Kidney (tissue), 14 donors: Measurements from ENCODE around the gene RPS6KA4. TPM values are rescaled to one million over a fixed set of nuclear protein-coding genes. Genes with fewer than 3 reads are reported as not detected.

ENCODE experiments used
- DNase-seq, 5 donors: peaks; one replicate each; pipeline ENCODE4 v3.0.0-alpha.2; 2013 to 2020
- FAIRE-seq: peaks from 2 replicates; lab custom pipeline; 2012; peaks lifted over from hg19 to GRCh38; lab: Jason Lieb, UNC
- H3K27ac ChIP-seq, 2 donors: one replicate each; pipeline ENCODE4 v1.7.0; 2013; ENCODE audit warnings: low read depth in 2 of 2, low read length in 2 of 2, inconsistent platforms in 1 of 2
- H3K27me3 ChIP-seq: one replicate; pipeline ENCODE4 v1.7.1; 2013; ENCODE audit warnings: low read length, inconsistent platforms; ENCODE audit not compliant: control insufficient read depth, insufficient read depth
- H3K36me3 ChIP-seq, 3 donors: one replicate each; pipeline versions ENCODE4 v1.7.0 to v1.7.1; 2013; ENCODE audit warnings: low read length in 3 of 3, control low read depth in 1 of 3, inconsistent platforms in 1 of 3; ENCODE audit not compliant: insufficient read depth in 3 of 3, control insufficient read depth in 2 of 3
- H3K4me1 ChIP-seq, 3 donors: one replicate each; pipeline versions ENCODE4 v1.7.0 to v1.7.1; 2013; ENCODE audit warnings: low read length in 3 of 3, inconsistent platforms in 1 of 3, low read depth in 1 of 3; ENCODE audit not compliant: control insufficient read depth in 2 of 3, insufficient read depth in 2 of 3
- H3K4me3 ChIP-seq, 3 donors: one replicate each; pipeline versions ENCODE4 v1.7.0 to v1.8.1; 2013; ENCODE audit warnings: low read length in 3 of 3, control low read depth in 1 of 3, inconsistent platforms in 1 of 3
- H3K9ac ChIP-seq, 3 donors: one replicate each; pipeline versions ENCODE4 v1.7.0 to v1.7.1; 2013; ENCODE audit warnings: low read length in 3 of 3, control low read depth in 1 of 3, inconsistent platforms in 1 of 3
- H3K9me3 ChIP-seq, 3 donors: one replicate each; pipeline versions ENCODE4 v1.7.0 to v1.7.1; 2013; ENCODE audit warnings: low read length in 3 of 3, control low read depth in 1 of 3, inconsistent platforms in 1 of 3; ENCODE audit not compliant: control insufficient read depth in 2 of 3, insufficient read depth in 1 of 3
- CTCF ChIP-seq: IDR thresholded peaks from 3 replicates; pipeline ENCODE4 v1.5.1; 2012; ENCODE audit warnings: mild to moderate bottlenecking, moderate library complexity, borderline replicate concordance; ENCODE audit not compliant: insufficient read depth; ENCODE audit errors: extremely low read depth
- intact Hi-C: fragments of 100-400 bp; cut with DNase I; formaldehyde crosslinking; loops from one replicate; pipeline ENCODE4 v1.11.1; 2022
- polyA plus RNA-seq: library from polyadenylated mRNA; stranded (reverse); fragments of 350-450 nt; fragmentation: Illumina TruSeq; extraction: RNeasy Lipid Tissue Mini Kit (QIAGEN cat#74804); gene quantifications from one replicate; pipeline ENCODE4 v1.2.3, GENCODE V29; 2014; ENCODE audit warnings: low read depth, low replicate concordance; ENCODE audit not compliant: insufficient read depth
- total RNA-seq: library from RNA; stranded (reverse); fragmentation: NEBNext Ultra II Directional; extraction: Animal tissue kit (Norgen Biotek cat#: 25700); gene quantifications from one replicate; pipeline ENCODE4 v1.2.1, GENCODE V29; 2021
- donor health status: control.
- donor health status: control.
- donor health status: control.
- donor health status: control.
- donor health status: control.
- donor health status: DM: yes; HTN: yes; CAD: no.
- donor health status: Normal renal cell carcinoma (clear cell type).

Gene RPS6KA4
- total and polyA plus RNA-seq, 2 donors from 2014 or later, result 13.6 to 40.2 TPM

- DNase-seq, result no peak
- intact Hi-C loops, result no loop called here
- no peak for FAIRE-seq
These were observed 22.4 kb downstream of the RPS6KA4 start for GRCh38 chr11:64381350-64381749.

GRCh38 chr11:64382047-64382446, 23.1 kb downstream of the RPS6KA4 start:
- no peak for TF ChIP-seq CTCF
- FAIRE-seq, result no peak
- no peaks in the 10 kb centered on the region for H3K36me3 ChIP-seq
- no peaks in the 10 kb centered on the region for H3K4me1 ChIP-seq
- no peak overlapping the region for H3K4me3 ChIP-seq
- peaks cover 0 to 2% (median 0%) of the 10 kb centered on the region in 3 donors for H3K9me3 ChIP-seq
- H3K27ac ChIP-seq, result no peak overlapping the region
- H3K9ac ChIP-seq, result no peak overlapping the region
- no peak for DNase-seq
- H3K27me3 ChIP-seq, result no peaks in the 10 kb centered on the region
- intact Hi-C loops, result no loop called here

More at GRCh38 chr11:64381350-64381749, 22.4 kb downstream of the RPS6KA4 start:
- no peak overlapping the region for H3K9ac ChIP-seq
- no peak for TF ChIP-seq CTCF
- peaks cover 0 to 2% (median 0%) of the 10 kb centered on the region in 3 donors for H3K9me3 ChIP-seq
- H3K4me3 ChIP-seq, result no peak overlapping the region
- H3K4me1 ChIP-seq, result no peaks in the 10 kb centered on the region
- H3K27ac ChIP-seq, result no peak overlapping the region
- H3K36me3 ChIP-seq, result no peaks in the 10 kb centered on the region
- H3K27me3 ChIP-seq, result no peaks in the 10 kb centered on the region

GRCh38 chr11:64382586-64382985, 23.6 kb downstream of the RPS6KA4 start:
- no peaks in the 10 kb centered on the region for H3K36me3 ChIP-seq
- intact Hi-C loops, result no loop called here
- no peak for TF ChIP-seq CTCF
- H3K4me1 ChIP-seq, result no peaks in the 10 kb centered on the region
- DNase-seq (no peak), FAIRE-seq (no peak)
- H3K4me3 ChIP-seq, result no peak overlapping the region
- H3K9ac ChIP-seq, result no peak overlapping the region
- H3K27ac ChIP-seq, result no peak overlapping the region
- no peaks in the 10 kb centered on the region for H3K27me3 ChIP-seq
- H3K9me3 ChIP-seq, result peaks cover 0 to 2% (median 0%) of the 10 kb centered on the region in 3 donors

GRCh38 chr11:64383580-64383979, 24.6 kb downstream of the RPS6KA4 start:
- FAIRE-seq, result no peak
- TF ChIP-seq CTCF, result no peak

More at GRCh38 chr11:64383580-64383979, 24.6 kb downstream of the RPS6KA4 start:
- Histone ChIP-seq H3K9ac (no peak overlapping the region), H3K27me3 (no peaks in the 10 kb centered on the region), H3K36me3 (no peaks in the 10 kb centered on the region), H3K4me1 (no peaks in the 10 kb centered on the region), H3K27ac (no peak overlapping the region), H3K4me3 (no peak overlapping the region), H3K9me3 (peaks cover 0 to 2% (median 0%) of the 10 kb centered on the region in 3 donors)
- intact Hi-C loops, result no loop called here
- no peak for DNase-seq
